HG02798 (cell line): ENCODE measurements around the gene TAGLN2.
A peak's percentile ranks its signal among the peaks of the same experiment; 100 is the strongest.
"Not testable (repeated sequence)": the region's sequence is repeated elsewhere in the genome, so short reads cannot be mapped to it uniquely, and the experiment has no call there.

Experiments
- ATAC-seq: cut with Tn5 transposase; IDR thresholded peaks from one replicate; pipeline ENCODE4 v1.9.1; 2021; ENCODE audit warnings: mild to moderate bottlenecking; ENCODE audit not compliant: unreplicated experiment, poor library complexity

The TAGLN2 gene

GRCh38 chr1:159908031-159908940 lies 17.0 kb downstream of the TAGLN2 start:
- no peak for ATAC-seq

- ATAC-seq, result no peak
These were observed 18.3 kb downstream of the TAGLN2 start for GRCh38 chr1:159906960-159907359.

- ATAC-seq, result not testable (repeated sequence)
These were observed 21.3 kb downstream of the TAGLN2 start for GRCh38 chr1:159904036-159904435.

GRCh38 chr1:159902541-159902940 lies 22.8 kb downstream of the TAGLN2 start:
- ATAC-seq, result no peak

- no peak for ATAC-seq
These were observed 24.4 kb downstream of the TAGLN2 start for GRCh38 chr1:159900755-159901360.

GRCh38 chr1:159900086-159900680 lies 25.1 kb downstream of the TAGLN2 start, which contains the start of gene CFAP45:
CFAP45 (minus strand) TSS chr1:159900165; CDS start chr1:159900098, 67 bp downstream.
- no peak for ATAC-seq

- ATAC-seq, result not testable (repeated sequence)
These were observed 25.7 kb downstream of the TAGLN2 start for GRCh38 chr1:159899634-159900033.

- no peak for ATAC-seq
These were observed 26.8 kb downstream of the TAGLN2 start for GRCh38 chr1:159898527-159898926.

GRCh38 chr1:159897962-159898361 lies 27.3 kb downstream of the TAGLN2 start:
- ATAC-seq, result no peak

- ATAC-seq, result no peak
These were observed 28.8 kb downstream of the TAGLN2 start for GRCh38 chr1:159896546-159896930.

- no peak for ATAC-seq
These were observed 29.3 kb downstream of the TAGLN2 start for GRCh38 chr1:159895836-159896545.

- ATAC-seq, result no peak
These were observed 30.0 kb downstream of the TAGLN2 start for GRCh38 chr1:159895286-159895685.

- no peak for ATAC-seq
These were observed 32.4 kb downstream of the TAGLN2 start for GRCh38 chr1:159892944-159893343.

GRCh38 chr1:159891275-159892157 lies 33.8 kb downstream of the TAGLN2 start:
- peak; percentile 74 for ATAC-seq

- ATAC-seq, result no peak
These were observed 34.9 kb downstream of the TAGLN2 start for GRCh38 chr1:159890390-159890789.

- peak; percentile 88 for ATAC-seq
These were observed 35.5 kb downstream of the TAGLN2 start for GRCh38 chr1:159889821-159890252.

- no peak for ATAC-seq
These were observed 36.1 kb downstream of the TAGLN2 start for GRCh38 chr1:159889202-159889601.

GRCh38 chr1:159884296-159884695 lies 41.0 kb downstream of the TAGLN2 start:
- no peak for ATAC-seq

GRCh38 chr1:159883134-159883533 lies 42.2 kb downstream of the TAGLN2 start:
- ATAC-seq, result no peak

GRCh38 chr1:159882527-159882862 lies 42.8 kb downstream of the TAGLN2 start:
- ATAC-seq, result no peak
